M059J (cell line): Measurements from ENCODE around the gene SRRM4. TPM values are rescaled to one million over a fixed set of nuclear protein-coding genes. Genes with fewer than 3 reads are reported as not detected.
"Not testable (repeated sequence)": the region's sequence is repeated elsewhere in the genome, so short reads cannot be mapped to it uniquely, and the experiment has no call there.

Experiments
- DNase-seq: peaks from one replicate; pipeline ENCODE4 v3.0.0-alpha.2; 2012; ENCODE audit warnings: low read depth
- total RNA-seq: library from RNA; depleted of rRNA; stranded (reverse); fragments of >200 nt; shearing (Covaris generic); gene quantifications from 2 replicates; pipeline ENCODE4 v1.2.3, GENCODE V29; 2014

The SRRM4 gene
- total RNA-seq, 1 experiment from 2014 or later: not detected

- DNase-seq: no peak
Observed at GRCh38 chr12:119069147-119069642, 87.9 kb downstream of the SRRM4 start.

- DNase-seq: no peak
Observed at GRCh38 chr12:119071176-119071575, 89.8 kb downstream of the SRRM4 start.

- DNase-seq: no peak
Observed at GRCh38 chr12:119071638-119072231, 90.4 kb downstream of the SRRM4 start.

- no peak for DNase-seq
Observed at GRCh38 chr12:119072440-119072839, 91.1 kb downstream of the SRRM4 start.

GRCh38 chr12:119075222-119075787 is 94.0 kb downstream of the SRRM4 start:
- DNase-seq: no peak

- DNase-seq: no peak
Observed at GRCh38 chr12:119075918-119076317, 94.6 kb downstream of the SRRM4 start.

GRCh38 chr12:119079530-119079929 is 98.2 kb downstream of the SRRM4 start:
- DNase-seq: no peak

- no peak for DNase-seq
Observed at GRCh38 chr12:119082016-119082415, 100.7 kb downstream of the SRRM4 start.

- no peak for DNase-seq
Observed at GRCh38 chr12:119082496-119082895, 101.2 kb downstream of the SRRM4 start.

- no peak for DNase-seq
Observed at GRCh38 chr12:119088685-119089379, 107.5 kb downstream of the SRRM4 start.

GRCh38 chr12:119089380-119090013 is 108.2 kb downstream of the SRRM4 start:
- DNase-seq: no peak

GRCh38 chr12:119090276-119090675 is 108.9 kb downstream of the SRRM4 start:
- DNase-seq: no peak

GRCh38 chr12:119090865-119091264 is 109.5 kb downstream of the SRRM4 start:
- DNase-seq: no peak

GRCh38 chr12:119096429-119097202 is 115.3 kb downstream of the SRRM4 start:
- DNase-seq: peak; percentile 19

GRCh38 chr12:119100933-119101332 is 119.6 kb downstream of the SRRM4 start:
- DNase-seq: no peak

GRCh38 chr12:119102274-119102673 is 120.9 kb downstream of the SRRM4 start:
- no peak for DNase-seq

- no peak for DNase-seq
Observed at GRCh38 chr12:119102714-119103113, 121.4 kb downstream of the SRRM4 start.

GRCh38 chr12:119104969-119105368 is 123.6 kb downstream of the SRRM4 start:
- DNase-seq: not testable (repeated sequence)

- no peak for DNase-seq
Observed at GRCh38 chr12:119113496-119113986, 132.2 kb downstream of the SRRM4 start.

GRCh38 chr12:119114294-119114693 is 133.0 kb downstream of the SRRM4 start:
- no peak for DNase-seq

- peak; percentile 25 for DNase-seq
Observed at GRCh38 chr12:119115296-119115905, 134.1 kb downstream of the SRRM4 start.
